ENCODE measurements around the gene ALDOC. TPM values are rescaled to one million over a fixed set of nuclear protein-coding genes. Genes with fewer than 3 reads are reported as not detected.

The ALDOC gene
- total and polyA plus RNA-seq, 10 of the 15 experiments (the other 5 are each of a cell fraction or from before 2014, with no cell fraction given): 16.0 to 268 (median 78.2) TPM

- no peak for TF ChIP-seq ZBED1 (IDR thresholded peaks at IDR 0.05; ENCODE audit: borderline replicate concordance)
- peak; percentile 71; the same call in 1 of the 2 replicates for TF ChIP-seq ZNF217 (IDR thresholded peaks at IDR 0.05)
- TF ChIP-seq RELA (IDR thresholded peaks at IDR 0.05; ENCODE audit: borderline replicate concordance, partially characterized antibody): peak; percentile 89
- no peak for TF ChIP-seq IRF5 (IDR thresholded peaks at IDR 0.05; ENCODE audit: borderline replicate concordance)
- no peak for TF ChIP-seq IRF3 (IDR thresholded peaks at IDR 0.05)
- TF ChIP-seq TARDBP (IDR thresholded peaks at IDR 0.05; ENCODE audit: borderline replicate concordance): no peak
- TF ChIP-seq RCOR1 (conservative IDR thresholded peaks at IDR 0.05; ENCODE audit: low read depth, low read length): no peak
- no peak for TF ChIP-seq RAD51 (IDR thresholded peaks at IDR 0.05)
- no peak for TF ChIP-seq HDAC2 (IDR thresholded peaks at IDR 0.05)
- no peak for TF ChIP-seq USF1 (IDR thresholded peaks at IDR 0.05; ENCODE audit: borderline replicate concordance, extremely low read length, insufficient read depth, low read depth, low read length)
- TF ChIP-seq NBN (IDR thresholded peaks at IDR 0.05): 0 out of 2 replicates have a peak, but pooled peaks have one; percentile 55
- TF ChIP-seq HSF1 (IDR thresholded peaks at IDR 0.05; ENCODE audit: low read depth, low read length): no peak
- TF ChIP-seq ZZZ3 (IDR thresholded peaks at IDR 0.05; ENCODE audit: control insufficient read depth, insufficient read length, low read depth): no peak
- peak; percentile 42; the same call in 1 of the 2 replicates for TF ChIP-seq TCF12 (IDR thresholded peaks at IDR 0.05; ENCODE audit: low read depth, low read length)
- TF ChIP-seq NRF1 (conservative IDR thresholded peaks at IDR 0.05; ENCODE audit: low read depth, low read length): no peak
- no peak for TF ChIP-seq MYB (IDR thresholded peaks at IDR 0.05; ENCODE audit: borderline replicate concordance, low read depth, low read length)
- peak; percentile 40; the same call in 1 of the 2 replicates for TF ChIP-seq POLR2AphosphoS5 (IDR thresholded peaks at IDR 0.05; ENCODE audit: low read length)
- peak; percentile 5 to 19 (median 14); a peak in 4 of 6 replicates for TF ChIP-seq CTCF (IDR thresholded peaks at IDR 0.05 in 2 of 3, conservative IDR thresholded peaks at IDR 0.05 in 1 of 3; ENCODE audit: control insufficient read depth in 2 of 3, extremely low read depth in 1 of 3, insufficient read depth in 1 of 3, low read depth in 3 of 3, low read length in 3 of 3)
- TF ChIP-seq TAF1 (IDR thresholded peaks at IDR 0.05; ENCODE audit: borderline replicate concordance, low read depth, low read length): no peak
- TF ChIP-seq ETV6 (conservative IDR thresholded peaks at IDR 0.05 in 1 of 2, IDR thresholded peaks at IDR 0.05 in 1 of 2; ENCODE audit: borderline replicate concordance in 1 of 2, low read depth in 1 of 2): 0 out of 4 replicates have a peak, but pooled peaks of 1 of the 2 experiments have one; percentile 57
- no peak for TF ChIP-seq HDGF (IDR thresholded peaks at IDR 0.05)
- TF ChIP-seq MAX (IDR thresholded peaks at IDR 0.05; ENCODE audit: low read depth, low read length): no peak
- TF ChIP-seq CEBPB (IDR thresholded peaks at IDR 0.05; ENCODE audit: borderline replicate concordance in 1 of 2, low read depth in 2 of 2, low read length in 2 of 2): no peak
Measured at GRCh38 chr17:28549236-28550132, 27.2 kb downstream of the ALDOC start (continued).
